Lower lobe of right lung (tissue), 2 donors: ENCODE results near the gene HDLBP. TPM values are rescaled to one million over a fixed set of nuclear protein-coding genes. Genes with fewer than 3 reads are reported as not detected.

Source experiments
- ATAC-seq, 2 donors: fragments of 200-7000 bp; cut with Tn5 transposase; one replicate each; pipeline ENCODE4 v1.9.1; 2020 to 2022; ENCODE audit warnings: mild to moderate bottlenecking in 2 of 2, moderate library complexity in 2 of 2
- DNase-seq: peaks from one replicate; pipeline ENCODE4 v3.0.0-alpha.2; 2020
- H3K27ac ChIP-seq: fragments of 200-600 bp; one replicate; pipeline ENCODE4 v1.8.0; 2022
- H3K27me3 ChIP-seq: fragments of 200-600 bp; one replicate; pipeline ENCODE4 v1.8.0; 2022; ENCODE audit warnings: low read depth
- H3K36me3 ChIP-seq: fragments of 200-600 bp; one replicate; pipeline ENCODE4 v1.8.0; 2022; ENCODE audit warnings: mild to moderate bottlenecking
- H3K4me1 ChIP-seq: fragments of 200-600 bp; one replicate; pipeline ENCODE4 v1.8.0; 2022
- H3K4me3 ChIP-seq: fragments of 200-600 bp; one replicate; pipeline ENCODE4 v1.8.0; 2022; ENCODE audit warnings: mild to moderate bottlenecking
- H3K9me3 ChIP-seq: fragments of 200-600 bp; one replicate; pipeline ENCODE4 v1.8.0; 2022
- intact Hi-C: fragments of 100-400 bp; cut with DNase I; formaldehyde crosslinking; loops from one replicate; pipeline ENCODE4 v1.11.0; 2022
- total RNA-seq: library from RNA; stranded (reverse); fragmentation: NEBNext Ultra II Directional; extraction: Animal tissue kit (Norgen Biotek cat#: 25700); gene quantifications from one replicate; pipeline ENCODE4 v1.2.1, GENCODE V29; 2021
- TF ChIP-seq, protein P1 (sequence below): fragments of 200-600 bp; IDR thresholded peaks from one replicate; pipeline ENCODE4 v1.8.0; 2022; ENCODE audit warnings: antibody characterized with exemption, mild to moderate bottlenecking
- donor health status: DM: no; HTN: yes; CAD: no; lungs with severe emphysema.

HDLBP gene
- total RNA-seq, 1 donor from 2014 or later: 387 TPM

DNA sequence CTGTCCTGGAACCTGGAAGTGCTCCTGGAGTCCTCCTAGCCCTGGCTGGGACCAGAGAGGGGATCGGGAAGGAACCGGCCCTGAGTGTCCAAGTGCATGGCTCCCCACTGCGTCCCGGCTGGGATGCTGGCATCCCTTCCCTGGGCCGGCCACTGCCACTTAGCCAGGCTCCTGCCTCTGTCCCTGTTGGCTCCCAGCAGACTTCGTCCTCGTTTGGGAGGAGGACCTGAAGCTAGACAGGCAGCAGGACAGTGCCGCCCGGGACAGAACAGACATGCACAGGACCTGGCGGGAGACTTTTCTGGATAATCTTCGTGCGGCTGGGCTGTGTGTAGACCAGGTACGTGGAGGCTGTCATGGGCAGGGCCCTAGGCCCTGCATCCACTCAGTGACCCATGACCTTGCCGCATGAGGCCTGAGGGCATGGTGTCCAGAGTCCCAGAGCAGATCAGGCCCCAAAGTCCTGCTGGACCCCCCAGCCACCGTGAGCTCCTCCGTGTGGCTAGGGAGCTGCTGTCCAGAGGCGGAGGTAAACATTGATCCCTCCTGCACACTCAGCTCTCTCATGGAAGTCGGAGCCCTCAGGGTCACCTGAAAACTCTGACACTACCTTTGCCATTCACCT lies 119.9 kb downstream of the HDLBP start:
- DNase-seq (peak; percentile 35), ATAC-seq (no peak)
- no peaks in the 10 kb centered on the region for H3K9me3 ChIP-seq
- no peaks in the 10 kb centered on the region for H3K27me3 ChIP-seq
- intact Hi-C loops: no loop called here
- no peaks in the 10 kb centered on the region for H3K36me3 ChIP-seq
- TF ChIP-seq, protein P1, sequence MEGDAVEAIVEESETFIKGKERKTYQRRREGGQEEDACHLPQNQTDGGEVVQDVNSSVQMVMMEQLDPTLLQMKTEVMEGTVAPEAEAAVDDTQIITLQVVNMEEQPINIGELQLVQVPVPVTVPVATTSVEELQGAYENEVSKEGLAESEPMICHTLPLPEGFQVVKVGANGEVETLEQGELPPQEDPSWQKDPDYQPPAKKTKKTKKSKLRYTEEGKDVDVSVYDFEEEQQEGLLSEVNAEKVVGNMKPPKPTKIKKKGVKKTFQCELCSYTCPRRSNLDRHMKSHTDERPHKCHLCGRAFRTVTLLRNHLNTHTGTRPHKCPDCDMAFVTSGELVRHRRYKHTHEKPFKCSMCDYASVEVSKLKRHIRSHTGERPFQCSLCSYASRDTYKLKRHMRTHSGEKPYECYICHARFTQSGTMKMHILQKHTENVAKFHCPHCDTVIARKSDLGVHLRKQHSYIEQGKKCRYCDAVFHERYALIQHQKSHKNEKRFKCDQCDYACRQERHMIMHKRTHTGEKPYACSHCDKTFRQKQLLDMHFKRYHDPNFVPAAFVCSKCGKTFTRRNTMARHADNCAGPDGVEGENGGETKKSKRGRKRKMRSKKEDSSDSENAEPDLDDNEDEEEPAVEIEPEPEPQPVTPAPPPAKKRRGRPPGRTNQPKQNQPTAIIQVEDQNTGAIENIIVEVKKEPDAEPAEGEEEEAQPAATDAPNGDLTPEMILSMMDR: no peak
- no peak overlapping the region for H3K27ac ChIP-seq
- no peak overlapping the region for H3K4me3 ChIP-seq
- H3K4me1 ChIP-seq: no peaks in the 10 kb centered on the region

DNA sequence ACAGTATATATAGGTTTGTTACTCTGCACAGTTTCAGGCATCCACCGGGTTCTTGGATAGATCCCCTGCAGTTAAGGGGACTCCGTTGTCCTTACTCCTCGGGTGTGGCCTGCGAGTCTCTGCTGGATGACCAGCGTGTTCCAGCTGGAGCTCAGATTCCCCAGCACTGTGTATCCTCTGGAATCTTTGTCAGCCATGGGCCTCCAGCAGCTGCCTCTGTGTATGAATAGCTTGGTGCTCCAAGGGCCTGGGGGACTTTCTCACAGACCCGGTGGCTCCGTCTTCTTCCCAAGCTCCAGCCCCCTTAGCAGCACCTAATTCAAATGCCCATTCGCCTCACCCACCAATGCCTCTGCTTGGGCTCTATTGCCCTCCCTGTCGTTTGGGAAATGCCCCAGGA lies 120.7 kb downstream of the HDLBP start:
- intact Hi-C loops: no loop called here
- Histone ChIP-seq H3K4me1 (no peaks in the 10 kb centered on the region), H3K9me3 (no peaks in the 10 kb centered on the region), H3K36me3 (no peaks in the 10 kb centered on the region), H3K27me3 (no peaks in the 10 kb centered on the region), H3K27ac (no peak overlapping the region), H3K4me3 (no peak overlapping the region)
- DNase-seq: peak; percentile 14
- no peak for ATAC-seq
- TF ChIP-seq, protein P1: no peak

DNA sequence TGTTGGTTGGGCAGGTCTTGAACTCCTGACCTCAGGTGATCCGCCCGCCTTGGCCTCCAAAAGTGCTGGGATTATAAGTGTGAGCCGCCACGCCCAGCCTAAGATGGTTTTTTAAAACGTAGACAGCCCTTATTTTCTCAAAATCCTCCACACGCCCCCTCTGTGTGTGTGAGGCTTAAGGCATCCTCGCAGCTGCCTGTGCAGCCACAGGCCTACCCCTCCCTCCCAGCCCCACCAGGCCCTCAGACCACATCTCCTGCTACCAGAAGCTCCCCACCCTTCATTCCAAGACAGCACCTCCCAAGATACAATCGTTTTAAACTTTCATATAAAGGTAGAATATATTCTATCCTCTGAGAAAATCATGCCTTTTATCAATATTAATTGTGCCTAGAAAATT lies 122.2 kb downstream of the HDLBP start:
- Histone ChIP-seq H3K9me3 (no peaks in the 10 kb centered on the region), H3K27me3 (no peaks in the 10 kb centered on the region), H3K36me3 (no peaks in the 10 kb centered on the region), H3K27ac (no peak overlapping the region), H3K4me3 (no peak overlapping the region), H3K4me1 (no peaks in the 10 kb centered on the region)
- ATAC-seq (no peak), DNase-seq (no peak)
- TF ChIP-seq, protein P1: no peak
- intact Hi-C loops: no loop called here

DNA sequence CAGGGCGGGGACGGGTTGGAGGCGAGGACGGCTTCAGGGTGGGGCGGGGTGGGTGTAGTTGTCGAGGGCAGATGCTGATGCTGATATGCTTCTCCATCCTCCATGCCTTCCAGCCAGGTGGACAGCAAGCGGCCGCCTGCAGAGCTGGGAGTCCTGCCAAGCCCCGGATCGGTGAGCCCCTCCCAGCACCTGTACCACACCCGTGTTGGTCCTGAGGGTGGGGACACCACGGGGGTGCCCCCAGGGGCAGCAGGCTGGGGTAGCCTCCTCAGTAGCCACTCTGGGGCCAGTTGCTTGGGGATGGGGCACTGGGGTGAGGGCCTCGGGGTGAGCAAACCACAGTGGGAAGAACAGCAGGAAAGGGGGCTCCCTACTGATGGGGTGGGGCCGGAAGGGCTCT lies 124.4 kb downstream of the HDLBP start:
- TF ChIP-seq, protein P1: no peak
- intact Hi-C loops: no loop called here
- Histone ChIP-seq H3K27me3 (no peaks in the 10 kb centered on the region), H3K36me3 (no peaks in the 10 kb centered on the region), H3K9me3 (no peaks in the 10 kb centered on the region), H3K4me1 (no peaks in the 10 kb centered on the region), H3K4me3 (no peak overlapping the region), H3K27ac (no peak overlapping the region)
- DNase-seq (no peak), ATAC-seq (no peak)

DNA sequence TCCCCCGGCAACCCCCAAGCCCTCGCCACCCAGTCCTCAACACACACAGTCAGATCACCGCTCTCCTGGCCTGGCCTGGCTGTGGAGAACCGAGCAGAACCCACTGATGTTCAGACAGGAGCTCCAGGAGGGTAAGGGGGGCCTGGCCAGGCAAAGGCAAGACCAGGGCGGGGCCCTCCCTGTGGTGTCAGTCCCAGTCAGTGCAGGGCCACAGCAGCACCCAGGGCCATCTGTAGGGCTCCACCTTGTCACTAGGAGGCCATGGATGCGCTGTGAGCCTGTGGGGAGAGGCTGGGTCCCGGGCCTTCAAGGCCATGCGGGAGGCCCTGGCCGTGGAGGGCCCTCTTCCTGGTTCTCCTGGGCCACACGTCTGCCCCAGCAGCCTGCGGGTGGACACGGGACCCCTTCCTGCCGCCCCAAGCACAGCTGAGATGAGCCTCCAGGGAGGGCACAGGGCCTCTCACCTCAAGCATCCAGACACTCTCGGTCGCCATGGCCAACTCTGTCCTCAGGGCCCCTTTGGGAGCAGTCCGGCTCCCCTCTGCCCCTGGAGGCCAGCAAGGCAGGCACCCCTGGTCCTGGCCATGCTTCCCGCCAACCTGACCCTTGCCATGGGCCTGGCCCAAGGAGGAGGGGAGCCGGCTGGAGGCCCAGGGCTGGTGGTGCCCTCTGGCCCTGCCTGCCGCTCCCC lies 125.0 kb downstream of the HDLBP start:
- Histone ChIP-seq H3K27me3 (no peaks in the 10 kb centered on the region), H3K4me1 (no peaks in the 10 kb centered on the region), H3K4me3 (no peak overlapping the region), H3K36me3 (no peaks in the 10 kb centered on the region), H3K27ac (no peak overlapping the region), H3K9me3 (no peaks in the 10 kb centered on the region)
- TF ChIP-seq, protein P1: no peak
- DNase-seq (peak; percentile 36), ATAC-seq (no peak)
- intact Hi-C loops: no loop called here
